CD8-positive, alpha-beta memory T cell (primary cell): ENCODE measurements around the gene TIMM17B. TPM values are rescaled to one million over a fixed set of nuclear protein-coding genes. Genes with fewer than 3 reads are reported as not detected.
A peak's percentile ranks its signal among the peaks of the same experiment; 100 is the strongest.
"Not testable (repeated sequence)": the region's sequence is repeated elsewhere in the genome, so short reads cannot be mapped to it uniquely, and the experiment has no call there.

Source experiments
- CTCF ChIA-PET: fragments of 350-600 bp; sonication (Branson Sonifier 250); formaldehyde crosslinking; loops from one replicate; lab custom pipeline; 2021; ENCODE audit warnings: antibody characterized with exemption; lab: Charles Lee
- POLR2A ChIA-PET: fragments of 350-600 bp; sonication (Branson Sonifier 250); formaldehyde crosslinking; loops from one replicate; lab custom pipeline; 2021; ENCODE audit warnings: antibody characterized with exemption; lab: Charles Lee
- DNase-seq, 5 donors: peaks; one replicate each; pipeline versions ENCODE4 v3.0.0 to v3.0.0-alpha.2; 2020 to 2022; ENCODE audit warnings: mixed read lengths in 1 of 5
- H3K27ac ChIP-seq: one replicate; pipeline ENCODE4 v1.7.0; 2013; ENCODE audit warnings: low read depth, mild to moderate bottlenecking, low read length, moderate library complexity
- H3K27me3 ChIP-seq: 2 replicates; pipeline ENCODE4 v1.7.0; 2013; ENCODE audit warnings: low read length, mild to moderate bottlenecking; ENCODE audit not compliant: insufficient read depth, poor library complexity, severe bottlenecking
- H3K36me3 ChIP-seq: 2 replicates; pipeline ENCODE4 v1.7.0; 2013; ENCODE audit warnings: mild to moderate bottlenecking, low read length, moderate library complexity; ENCODE audit not compliant: insufficient read depth
- H3K4me1 ChIP-seq: 2 replicates; pipeline ENCODE4 v1.7.0; 2013; ENCODE audit warnings: mild to moderate bottlenecking, low read length, moderate library complexity; ENCODE audit not compliant: insufficient read depth
- H3K4me3 ChIP-seq: 2 replicates; pipeline ENCODE4 v1.7.0; 2013; ENCODE audit warnings: mild to moderate bottlenecking, low read length
- H3K9me3 ChIP-seq: 2 replicates; pipeline ENCODE4 v1.7.0; 2013; ENCODE audit warnings: mild to moderate bottlenecking, low read length
- H3K27ac Mint-ChIP-seq, 8 donors: one replicate each; pipeline ENCODE4 v1.8.0; 2020 to 2021; ENCODE audit warnings: mixed read lengths in 8 of 8, mild to moderate bottlenecking in 6 of 8, inconsistent platforms in 3 of 8, moderate library complexity in 3 of 8
- H3K27me3 Mint-ChIP-seq, 2 donors: one replicate each; pipeline ENCODE4 v1.8.0; 2020 to 2021; ENCODE audit warnings: mixed read lengths in 2 of 2, mild to moderate bottlenecking in 1 of 2, moderate library complexity in 1 of 2
- H3K36me3 Mint-ChIP-seq, 3 donors: one replicate each; pipeline ENCODE4 v1.8.0; 2020 to 2021; ENCODE audit warnings: mixed read lengths in 3 of 3, inconsistent platforms in 1 of 3, mild to moderate bottlenecking in 1 of 3
- H3K4me1 Mint-ChIP-seq, 3 donors: one replicate each; pipeline ENCODE4 v1.8.0; 2020 to 2021; ENCODE audit warnings: mixed read lengths in 3 of 3, inconsistent platforms in 1 of 3, mild to moderate bottlenecking in 1 of 3
- H3K4me3 Mint-ChIP-seq, 7 donors: one replicate each; pipeline ENCODE4 v1.8.0; 2020 to 2021; ENCODE audit warnings: mixed read lengths in 7 of 7, mild to moderate bottlenecking in 6 of 7, moderate library complexity in 4 of 7, inconsistent platforms in 2 of 7
- H3K9me3 Mint-ChIP-seq, 5 donors: one replicate each; pipeline ENCODE4 v1.8.0; 2020 to 2022; ENCODE audit warnings: mixed read lengths in 5 of 5, mild to moderate bottlenecking in 3 of 5, moderate library complexity in 2 of 5, inconsistent platforms in 1 of 5
- polyA plus RNA-seq: library from polyadenylated mRNA; unstranded; fragments of 300-500 nt; fragmentation: Illumina TruSeq; gene quantifications from one replicate; pipeline ENCODE4 v1.2.3, GENCODE V29; 2021
- total RNA-seq, 2 experiments: library from RNA; stranded (reverse); gene quantifications; one replicate each; pipeline ENCODE4 v1.2.3, GENCODE V29; 2021

TIMM17B gene
- total and polyA plus RNA-seq, 3 experiments from 2014 or later: 68.5 to 93.6 (median 87.5) TPM

DNA sequence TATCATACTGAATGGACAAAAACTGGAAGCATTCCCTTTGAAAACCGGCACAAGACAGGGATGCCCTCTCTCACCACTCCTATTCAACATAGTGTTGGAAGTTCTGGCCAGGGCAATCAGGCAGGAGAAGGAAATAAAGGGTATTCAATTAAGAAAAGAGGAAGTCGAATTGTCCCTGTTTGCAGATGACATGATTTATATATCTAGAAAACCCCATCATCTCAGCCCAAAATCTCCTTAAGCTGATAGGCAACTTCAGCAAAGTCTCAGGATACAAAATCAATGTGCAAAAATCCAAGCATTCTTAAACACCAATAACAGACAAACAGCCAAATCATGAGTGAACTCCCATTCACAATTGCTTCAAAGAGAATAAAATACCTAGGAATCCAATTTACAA, 25.6 kb downstream of the TIMM17B start:
- POLR2A ChIA-PET, H3K9me3 Mint-ChIP-seq, H3K36me3 ChIP-seq, CTCF ChIA-PET, H3K4me3 Mint-ChIP-seq, H3K4me3 ChIP-seq, H3K27ac Mint-ChIP-seq, H3K4me1 ChIP-seq, H3K36me3 Mint-ChIP-seq, H3K27ac ChIP-seq, H3K9me3 ChIP-seq, H3K4me1 Mint-ChIP-seq, H3K27me3 ChIP-seq, DNase-seq: not testable (repeated sequence)
- peaks cover 6 to 17% of the 10 kb centered on the region in 2 donors for H3K27me3 Mint-ChIP-seq

DNA sequence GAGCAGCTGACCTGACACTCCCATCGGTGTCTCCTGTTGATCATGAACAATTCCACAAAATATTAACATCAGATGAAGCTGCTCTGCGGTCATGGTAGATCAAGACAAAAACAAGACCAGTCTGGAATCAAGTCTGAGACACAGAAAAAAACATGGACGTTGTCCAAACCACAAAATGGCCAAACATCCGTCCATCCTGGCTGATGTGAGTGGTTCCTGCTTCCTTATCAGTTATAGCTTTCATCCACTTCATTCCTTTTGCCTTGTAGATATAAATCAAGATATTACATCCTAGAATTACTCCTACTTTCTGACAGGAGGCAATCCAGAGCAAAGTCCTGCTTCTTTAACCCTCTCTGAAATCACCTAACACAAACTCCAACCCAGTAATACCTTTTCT, 33.4 kb downstream of the TIMM17B start:
- H3K27me3 ChIP-seq: no peaks in the 10 kb centered on the region
- H3K27ac ChIP-seq: no peak overlapping the region
- H3K4me3 ChIP-seq: no peak overlapping the region
- ChIA-PET CTCF (no interaction called here), POLR2A (no interaction called here)
- Mint-ChIP-seq H3K9me3 (no peaks in the 10 kb centered on the region), H3K27me3 (peaks cover 8 to 20% of the 10 kb centered on the region in 2 donors), H3K36me3 (no peaks in the 10 kb centered on the region), H3K4me1 (no peaks in the 10 kb centered on the region), H3K4me3 (no peak overlapping the region), H3K27ac (no peak overlapping the region)
- DNase-seq: no peak
- H3K9me3 ChIP-seq: no peaks in the 10 kb centered on the region
- H3K4me1 ChIP-seq: no peaks in the 10 kb centered on the region
- no peaks in the 10 kb centered on the region for H3K36me3 ChIP-seq

GRCh38 chrX:48854898-48855297, 42.7 kb downstream of the TIMM17B start:
- peak in 1 of 5 donors; percentile 21 for DNase-seq
- CTCF ChIA-PET: interaction anchor here (0.7 kb wide), 1 partner anchor 163 kb away, joined by 3 read pairs; no protein-coding TSS in a partner anchor
- no peak overlapping the region for H3K27ac Mint-ChIP-seq
- H3K4me1 Mint-ChIP-seq: peaks cover 0 to 2% (median 0%) of the 10 kb centered on the region in 3 donors
- H3K27me3 Mint-ChIP-seq: peaks cover 14 to 20% of the 10 kb centered on the region in 2 donors
- no peaks in the 10 kb centered on the region for H3K9me3 ChIP-seq
- H3K9me3 Mint-ChIP-seq: no peaks in the 10 kb centered on the region
- H3K36me3 ChIP-seq: no peaks in the 10 kb centered on the region
- H3K4me3 ChIP-seq: no peak overlapping the region
- POLR2A ChIA-PET: no interaction called here
- no peak overlapping the region for H3K4me3 Mint-ChIP-seq
- H3K36me3 Mint-ChIP-seq: no peaks in the 10 kb centered on the region
- no peak overlapping the region for H3K27ac ChIP-seq
- H3K4me1 ChIP-seq: no peaks in the 10 kb centered on the region
- H3K27me3 ChIP-seq: no peaks in the 10 kb centered on the region

GRCh38 chrX:48854121-48854804, 43.3 kb downstream of the TIMM17B start:
- Mint-ChIP-seq H3K27ac (peak overlapping the region in 1 of 8 donors; percentile 48), H3K27me3 (peaks cover 14 to 20% of the 10 kb centered on the region in 2 donors)
- H3K36me3 Mint-ChIP-seq, H3K27me3 ChIP-seq, H3K36me3 ChIP-seq, DNase-seq, H3K27ac ChIP-seq, H3K9me3 ChIP-seq, H3K9me3 Mint-ChIP-seq, H3K4me1 Mint-ChIP-seq, POLR2A ChIA-PET, H3K4me3 Mint-ChIP-seq, H3K4me3 ChIP-seq, H3K4me1 ChIP-seq: not testable (repeated sequence)
- CTCF ChIA-PET: interaction anchor here (0.7 kb wide), 1 partner anchor 163 kb away, joined by 3 read pairs; no protein-coding TSS in a partner anchor

GRCh38 chrX:48853494-48853893, 44.1 kb downstream of the TIMM17B start:
- H3K27me3 ChIP-seq, H3K9me3 ChIP-seq, H3K27ac ChIP-seq, H3K4me1 ChIP-seq, H3K4me3 ChIP-seq, H3K4me1 Mint-ChIP-seq, CTCF ChIA-PET, H3K4me3 Mint-ChIP-seq, H3K36me3 Mint-ChIP-seq, H3K36me3 ChIP-seq, POLR2A ChIA-PET, DNase-seq, H3K9me3 Mint-ChIP-seq, H3K27ac Mint-ChIP-seq: not testable (repeated sequence)
- peaks cover 14 to 20% of the 10 kb centered on the region in 2 donors for H3K27me3 Mint-ChIP-seq

DNA sequence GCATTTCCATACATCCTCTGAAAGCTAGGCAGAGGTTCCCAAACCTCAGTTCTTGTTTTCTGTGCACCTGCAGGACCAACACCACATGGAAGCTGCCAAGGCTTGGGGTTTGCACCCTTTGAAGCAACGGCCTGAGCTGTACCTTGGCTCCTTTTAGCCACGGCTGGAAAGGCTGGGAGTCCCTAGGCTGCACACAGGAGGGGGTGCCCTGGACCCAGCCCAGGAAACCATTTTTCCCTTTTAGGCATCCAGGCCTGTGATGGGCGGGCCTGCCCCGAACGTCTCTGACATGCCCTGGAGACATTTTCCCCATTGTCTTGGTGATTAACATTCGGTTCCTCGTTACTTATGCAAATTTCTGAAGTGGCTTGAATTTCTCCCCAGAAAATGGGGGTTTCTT, 44.7 kb downstream of the TIMM17B start:
- H3K27me3 Mint-ChIP-seq: peaks cover 14 to 20% of the 10 kb centered on the region in 2 donors
- H3K36me3 ChIP-seq: no peaks in the 10 kb centered on the region
- peaks cover 9% of the 10 kb centered on the region for H3K4me1 ChIP-seq
- CTCF ChIA-PET: no interaction called here
- no peak overlapping the region for H3K4me3 Mint-ChIP-seq
- H3K27ac Mint-ChIP-seq: peak overlapping the region in 1 of 8 donors; percentile 39
- POLR2A ChIA-PET: no interaction called here
- H3K27me3 ChIP-seq: no peaks in the 10 kb centered on the region
- no peak overlapping the region for H3K27ac ChIP-seq
- peaks cover 5 to 7% (median 5%) of the 10 kb centered on the region in 3 donors for H3K4me1 Mint-ChIP-seq
- H3K9me3 ChIP-seq: no peaks in the 10 kb centered on the region
- no peak for DNase-seq
- H3K9me3 Mint-ChIP-seq: no peaks in the 10 kb centered on the region
- no peak overlapping the region for H3K4me3 ChIP-seq
- no peaks in the 10 kb centered on the region for H3K36me3 Mint-ChIP-seq

DNA sequence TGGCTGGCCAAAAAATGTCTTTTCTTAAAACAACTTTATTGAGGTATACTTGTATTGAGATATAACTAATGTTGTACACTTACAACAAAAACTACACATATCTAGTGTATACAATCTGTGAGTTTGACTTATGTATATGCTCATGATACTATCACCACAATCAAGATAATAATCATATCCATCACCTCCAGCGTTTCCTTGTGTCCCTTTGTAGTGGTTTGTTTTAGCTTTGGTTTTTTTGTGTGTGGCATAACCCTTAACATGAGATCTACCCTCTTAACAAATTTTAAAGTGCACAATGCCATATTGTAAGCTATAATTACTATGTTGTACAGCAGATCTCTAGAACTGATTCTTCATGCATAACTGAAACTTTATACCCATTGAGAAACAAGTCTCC, 48.7 kb downstream of the TIMM17B start:
- Histone ChIP-seq H3K9me3 (no peaks in the 10 kb centered on the region), H3K27me3 (no peaks in the 10 kb centered on the region), H3K27ac (no peak overlapping the region), H3K4me3 (no peak overlapping the region), H3K36me3 (no peaks in the 10 kb centered on the region), H3K4me1 (peaks cover 9% of the 10 kb centered on the region)
- no peak for DNase-seq
- no peaks in the 10 kb centered on the region for H3K9me3 Mint-ChIP-seq
- H3K4me1 Mint-ChIP-seq: peaks cover 3 to 7% (median 5%) of the 10 kb centered on the region in 3 donors
- ChIA-PET POLR2A (no interaction called here), CTCF (no interaction called here)
- H3K36me3 Mint-ChIP-seq: no peaks in the 10 kb centered on the region
- H3K4me3 Mint-ChIP-seq: no peak overlapping the region
- no peak overlapping the region for H3K27ac Mint-ChIP-seq
- peaks cover 6 to 12% of the 10 kb centered on the region in 2 donors for H3K27me3 Mint-ChIP-seq
